Skeletal muscle cell (primary cell): Measurements from ENCODE around the gene LGALS9C.
"Not testable (repeated sequence)": the region's sequence is repeated elsewhere in the genome, so short reads cannot be mapped to it uniquely, and the experiment has no call there.

Experiments used
- DNase-seq: peaks from one replicate; pipeline ENCODE4 v3.0.0-alpha.2; 2010; ENCODE audit warnings: low read depth
- H3K4me3 ChIP-seq: 2 replicates; pipeline ENCODE4 v1.5.1; 2011; ENCODE audit warnings: low read depth, mild to moderate bottlenecking, control low read depth, low read length, moderate library complexity

The LGALS9C gene

DNA sequence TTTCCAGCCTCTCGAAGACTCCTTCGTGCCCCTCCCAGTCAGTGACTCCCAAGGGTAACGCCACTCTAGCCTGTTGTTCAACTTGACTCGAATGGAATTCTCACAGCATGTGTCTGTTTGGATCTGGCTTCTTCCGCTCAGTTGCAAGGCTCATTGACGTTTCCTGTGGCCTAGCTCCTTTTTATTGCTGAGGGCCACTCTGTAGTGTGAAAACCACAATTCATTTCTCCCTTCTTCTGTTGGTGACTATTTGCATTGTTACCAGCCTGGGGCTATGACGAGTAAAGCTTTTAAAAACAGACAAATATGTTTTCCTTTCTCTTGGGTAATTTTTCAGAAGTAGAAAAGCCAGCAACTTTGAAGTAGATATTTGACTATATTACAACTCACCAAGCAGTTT lies 1.8 kb upstream of the LGALS9C start:
- not testable (repeated sequence) for DNase-seq, H3K4me3 ChIP-seq

DNA sequence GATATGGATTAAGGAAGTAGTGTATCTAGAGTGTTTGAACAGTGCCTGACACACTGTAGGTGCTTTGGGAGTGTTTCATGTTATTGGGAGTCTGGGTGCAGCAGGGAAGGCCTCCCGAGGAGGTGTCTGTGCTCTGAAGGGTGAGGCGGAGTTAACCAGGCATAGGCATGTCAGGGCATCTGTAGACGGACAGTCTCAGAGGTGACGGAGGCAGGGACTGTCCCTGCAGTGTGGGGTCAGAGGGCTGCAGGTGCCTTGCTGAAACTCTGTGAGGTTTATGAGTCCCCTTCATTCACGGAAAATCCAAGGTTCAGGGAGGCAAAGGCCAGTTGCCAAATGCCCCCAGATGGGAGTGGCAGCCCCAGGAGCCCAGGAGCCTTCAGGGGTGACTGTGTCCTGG lies 778 bp downstream of the LGALS9C start:
- not testable (repeated sequence) for DNase-seq, H3K4me3 ChIP-seq

DNA sequence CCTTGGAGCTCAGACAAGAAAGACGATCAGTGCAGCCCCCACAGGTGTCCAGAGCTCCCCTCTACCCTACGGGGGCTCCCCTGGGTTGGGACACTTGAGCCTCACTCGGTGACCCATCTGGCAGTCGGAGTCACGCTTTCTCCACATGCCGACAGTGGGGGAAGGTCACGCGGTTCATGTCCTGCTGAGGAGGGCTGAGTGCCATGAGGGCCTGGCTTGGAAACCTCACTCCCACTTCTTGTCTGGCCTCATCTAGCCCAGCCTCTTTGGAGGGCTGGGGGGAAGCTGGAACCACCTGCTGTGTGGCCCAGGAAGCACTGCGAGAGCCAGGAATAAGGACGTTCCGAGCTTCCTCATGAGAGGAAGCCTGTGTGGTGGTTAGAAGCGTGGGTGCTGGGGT lies 1.8 kb downstream of the LGALS9C start:
- not testable (repeated sequence) for H3K4me3 ChIP-seq, DNase-seq

DNA sequence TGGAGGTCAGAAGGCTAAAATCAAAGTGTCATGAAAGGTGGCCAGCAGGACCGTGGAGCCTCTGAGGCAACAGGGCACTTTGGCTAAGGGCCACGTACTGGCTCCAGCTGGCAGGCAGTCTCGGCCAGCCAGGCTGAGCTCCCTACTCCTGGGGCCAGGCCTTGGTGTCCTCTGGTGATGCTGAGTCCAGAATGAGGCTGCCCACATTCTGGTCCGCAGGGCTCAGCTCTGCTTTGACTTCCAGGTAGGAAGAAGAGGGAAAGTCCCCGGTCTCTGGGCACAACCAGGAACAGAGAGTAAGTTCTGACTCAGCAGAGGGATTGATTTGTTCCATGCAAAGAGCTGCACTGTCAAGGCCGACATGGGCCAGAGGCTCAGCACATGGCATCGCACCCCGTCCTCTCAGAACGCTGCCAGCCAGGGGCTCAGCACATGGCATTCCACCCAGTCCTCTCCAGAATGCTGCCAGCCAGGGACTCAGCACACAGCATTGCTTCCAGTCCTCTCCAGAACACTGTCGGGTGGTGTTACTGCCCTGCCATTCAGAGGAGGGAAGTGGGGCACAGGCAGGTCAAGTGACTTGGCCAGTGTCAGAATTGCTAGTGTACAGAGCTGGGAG lies 2.5 kb downstream of the LGALS9C start:
- H3K4me3 ChIP-seq, DNase-seq: not testable (repeated sequence)

DNA sequence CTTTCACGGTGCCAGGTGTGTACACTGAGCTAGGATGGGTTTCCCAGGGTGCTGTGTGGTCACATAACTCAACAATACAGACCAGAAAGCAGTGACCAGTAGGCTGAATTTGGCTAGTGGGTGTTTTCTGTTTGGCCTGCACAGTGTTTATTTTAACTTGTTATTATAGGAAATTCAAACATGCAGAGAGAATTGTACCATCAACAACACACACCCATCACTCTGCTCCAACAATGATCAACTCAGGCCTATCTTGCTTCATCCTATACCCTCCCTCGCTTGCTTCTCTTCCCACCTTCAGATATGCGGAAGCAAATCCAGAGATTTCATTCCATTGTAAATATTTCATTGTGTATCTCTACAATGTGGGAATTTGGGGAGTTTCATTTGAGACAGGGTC lies 5.2 kb downstream of the LGALS9C start:
- H3K4me3 ChIP-seq, DNase-seq: not testable (repeated sequence)

DNA sequence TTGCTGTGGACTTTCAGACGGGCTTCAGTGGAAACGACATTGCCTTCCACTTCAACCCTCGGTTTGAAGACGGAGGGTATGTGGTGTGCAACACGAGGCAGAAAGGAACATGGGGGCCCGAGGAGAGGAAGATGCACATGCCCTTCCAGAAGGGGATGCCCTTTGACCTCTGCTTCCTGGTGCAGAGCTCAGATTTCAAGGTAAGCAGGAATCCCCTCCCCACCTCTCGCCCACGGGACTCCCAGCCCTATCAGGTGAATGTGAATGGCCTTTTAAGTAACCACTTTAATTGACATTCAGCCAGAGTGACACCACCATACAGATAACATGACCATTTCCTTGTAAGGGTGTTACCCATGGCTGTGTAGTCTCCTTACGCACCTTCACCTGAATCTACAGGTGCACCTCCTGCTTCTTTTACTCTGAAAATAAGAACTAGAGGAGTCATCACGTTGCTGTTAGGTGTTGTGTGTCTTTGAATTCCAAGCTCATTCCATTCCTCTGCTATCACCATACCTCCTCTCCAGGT lies 9.4 kb downstream of the LGALS9C start:
- H3K4me3 ChIP-seq, DNase-seq: not testable (repeated sequence)

DNA sequence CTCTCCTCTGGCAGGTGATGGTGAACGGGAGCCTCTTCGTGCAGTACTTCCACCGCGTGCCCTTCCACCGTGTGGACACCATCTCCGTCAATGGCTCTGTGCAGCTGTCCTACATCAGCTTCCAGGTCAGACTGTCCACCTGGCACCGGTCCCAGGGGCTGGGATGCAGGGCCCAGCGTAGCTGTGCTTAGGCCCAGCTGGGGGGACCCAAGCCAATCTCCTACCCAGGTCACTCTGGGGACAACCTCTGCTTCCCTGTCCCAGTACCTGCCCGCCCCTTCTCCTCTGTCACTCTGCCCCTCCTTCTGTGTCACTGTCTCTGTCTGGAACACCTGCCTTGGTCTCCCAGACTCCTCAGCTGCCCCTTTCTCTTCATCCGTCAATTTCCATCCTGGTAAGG lies 11.0 kb downstream of the LGALS9C start:
- DNase-seq: not testable (repeated sequence)

DNA sequence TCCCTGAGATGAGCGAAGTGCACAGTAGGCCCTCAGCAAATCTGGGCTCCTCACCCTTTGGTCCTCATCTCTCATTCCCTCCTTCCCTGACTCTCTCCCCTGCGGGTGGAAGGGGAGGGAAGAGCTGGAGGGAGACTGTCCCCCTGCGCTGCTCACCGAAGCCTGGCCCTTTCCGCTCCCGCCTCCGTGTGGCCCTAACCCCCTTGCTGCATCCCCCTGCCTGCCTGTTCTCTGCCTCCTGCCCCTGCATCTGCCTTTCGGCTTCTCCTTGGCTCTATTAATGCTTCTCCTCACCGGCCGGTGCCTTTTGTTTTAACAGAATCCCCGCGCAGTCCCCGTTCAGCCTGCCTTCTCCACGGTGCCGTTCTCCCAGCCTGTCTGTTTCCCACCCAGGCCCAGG lies 12.0 kb downstream of the LGALS9C start:
- H3K4me3 ChIP-seq, DNase-seq: not testable (repeated sequence)

More for the DNA sequence above, 11.0 kb downstream of the LGALS9C start:
- H3K4me3 ChIP-seq: not testable (repeated sequence)

DNA sequence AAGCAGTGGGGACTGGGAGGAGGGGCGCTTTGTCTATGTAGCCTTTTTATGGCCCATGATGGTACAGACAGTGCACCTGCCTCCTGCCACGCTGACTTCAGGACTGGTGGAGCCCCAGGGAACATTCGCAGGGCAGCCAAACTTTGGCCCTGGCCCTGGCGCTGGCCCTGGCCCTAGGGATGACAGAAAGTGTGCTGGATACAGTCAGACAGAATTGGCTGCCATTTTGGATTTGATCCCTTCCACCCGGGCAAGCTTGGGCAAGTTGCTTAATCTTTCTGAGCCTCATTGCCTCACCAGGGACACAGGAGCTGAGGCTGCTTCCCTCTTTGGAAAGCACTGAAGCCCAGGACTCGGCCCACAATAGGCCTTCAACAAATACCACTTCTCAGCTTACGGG lies 13.4 kb downstream of the LGALS9C start:
- not testable (repeated sequence) for H3K4me3 ChIP-seq, DNase-seq

DNA sequence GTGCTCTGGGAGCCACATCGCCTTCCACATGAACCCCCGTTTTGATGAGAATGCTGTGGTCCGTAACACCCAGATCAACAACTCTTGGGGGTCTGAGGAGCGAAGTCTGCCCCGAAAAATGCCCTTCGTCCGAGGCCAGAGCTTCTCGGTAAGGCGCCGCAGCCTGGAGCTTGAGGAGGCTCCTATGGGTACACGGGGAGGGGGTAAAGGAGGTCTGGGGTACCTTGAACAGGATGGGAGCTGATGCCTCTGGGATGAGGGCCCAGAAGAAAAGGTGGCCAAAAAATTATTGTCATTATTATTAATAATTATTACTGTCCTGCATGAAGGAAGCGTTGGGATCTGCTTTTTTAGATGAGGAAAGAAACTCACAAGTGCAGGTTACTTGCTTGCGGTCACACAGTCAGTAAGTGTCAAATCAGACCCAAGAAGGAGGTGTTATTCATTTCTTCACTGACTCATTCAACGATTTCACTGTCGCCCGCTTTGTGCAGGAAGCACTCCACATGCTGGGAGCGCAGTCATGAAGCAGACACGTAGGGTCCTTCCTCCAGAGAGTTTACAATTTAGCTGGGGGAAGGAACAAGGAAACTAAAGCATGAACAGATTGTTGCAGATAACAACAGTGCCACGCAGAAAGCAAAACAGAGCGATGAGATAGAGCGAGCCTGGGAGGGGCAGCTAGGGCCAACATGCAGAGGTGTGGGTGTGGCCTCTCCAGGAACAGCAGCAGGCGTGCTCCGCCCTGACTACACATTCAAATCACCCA lies 16.3 kb downstream of the LGALS9C start:
- not testable (repeated sequence) for DNase-seq, H3K4me3 ChIP-seq

DNA sequence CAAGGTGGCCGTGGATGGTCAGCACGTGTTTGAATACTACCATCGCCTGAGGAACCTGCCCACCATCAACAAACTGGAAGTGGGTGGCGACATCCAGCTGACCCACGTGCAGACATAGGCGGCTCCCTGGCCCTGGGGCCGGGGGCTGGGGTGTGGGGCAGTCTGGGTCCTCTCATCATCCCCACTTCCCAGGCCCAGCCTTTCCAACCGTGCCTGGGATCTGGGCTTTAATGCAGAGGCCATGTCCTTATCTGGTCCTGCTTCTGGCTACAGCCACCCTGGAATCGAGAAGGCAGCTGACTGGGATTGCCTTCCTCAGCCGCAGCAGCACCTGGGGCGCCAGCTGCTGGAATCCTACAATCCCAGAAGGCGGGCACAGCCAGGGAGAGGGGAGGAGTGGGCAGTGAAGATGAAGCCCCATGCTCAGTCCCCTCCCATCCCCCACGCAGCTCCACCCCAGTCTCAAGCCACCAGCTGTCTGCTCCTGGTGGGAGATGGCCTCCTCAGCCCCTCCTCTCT lies 17.7 kb downstream of the LGALS9C start:
- DNase-seq, H3K4me3 ChIP-seq: not testable (repeated sequence)

DNA sequence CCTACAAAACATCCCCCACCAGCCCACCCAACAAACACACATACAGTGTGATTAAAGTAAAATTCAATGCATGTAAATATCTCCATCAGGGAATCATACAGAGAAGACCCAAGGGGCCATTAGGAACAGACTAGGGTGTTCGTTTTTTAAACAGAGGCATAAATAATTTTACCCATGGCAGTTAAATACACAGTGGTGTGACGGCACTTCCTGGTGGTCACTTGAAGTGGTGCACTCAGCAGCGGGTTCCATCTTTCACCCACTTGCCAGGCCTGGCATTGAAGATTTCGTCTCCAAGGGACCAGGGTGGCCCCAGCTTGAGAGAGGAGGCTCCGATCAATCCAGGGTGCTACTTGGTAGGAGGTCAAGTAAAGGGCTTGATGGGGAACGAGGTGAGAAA lies 20.5 kb downstream of the LGALS9C start:
- H3K4me3 ChIP-seq, DNase-seq: not testable (repeated sequence)

DNA sequence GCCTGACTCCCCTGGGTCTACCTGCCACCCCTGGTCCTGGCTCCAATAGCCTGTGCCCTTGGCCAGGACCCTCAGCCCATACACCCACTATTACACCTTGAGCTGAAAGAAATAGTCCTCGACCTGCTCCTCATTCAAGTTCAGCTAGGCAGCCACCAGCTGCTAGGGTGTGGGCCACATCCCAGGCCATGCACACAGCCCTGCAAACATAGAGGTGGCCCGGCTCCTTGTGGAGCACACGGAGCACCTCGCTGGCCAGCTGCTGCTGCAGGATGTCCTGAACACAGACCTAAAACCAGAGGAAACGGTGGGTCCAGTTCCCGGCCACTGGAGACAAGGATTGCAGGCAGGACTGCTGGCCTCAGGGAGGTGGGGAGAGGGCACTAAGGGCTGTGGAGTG lies 22.5 kb downstream of the LGALS9C start:
- H3K4me3 ChIP-seq, DNase-seq: not testable (repeated sequence)

DNA sequence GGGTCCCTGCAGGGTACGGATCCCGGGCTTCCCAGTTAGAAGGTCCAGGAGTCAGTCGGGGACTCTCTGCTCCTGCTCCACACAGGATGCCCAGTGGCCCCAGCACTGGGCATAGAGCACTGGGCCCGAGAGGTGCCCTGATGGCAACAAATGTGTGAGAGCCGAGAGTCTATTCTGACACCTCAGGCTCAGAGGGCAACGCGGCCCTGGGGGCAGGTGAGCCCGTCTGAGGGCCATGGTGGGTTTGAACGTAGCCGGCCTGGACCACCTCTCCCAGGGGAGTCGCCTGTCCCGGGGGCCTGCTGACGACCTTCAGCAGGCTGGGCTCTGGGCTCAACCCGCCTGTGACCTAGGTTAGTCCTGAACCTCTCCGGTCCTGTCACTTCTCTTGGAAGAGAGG lies 23.2 kb downstream of the LGALS9C start:
- not testable (repeated sequence) for DNase-seq, H3K4me3 ChIP-seq

DNA sequence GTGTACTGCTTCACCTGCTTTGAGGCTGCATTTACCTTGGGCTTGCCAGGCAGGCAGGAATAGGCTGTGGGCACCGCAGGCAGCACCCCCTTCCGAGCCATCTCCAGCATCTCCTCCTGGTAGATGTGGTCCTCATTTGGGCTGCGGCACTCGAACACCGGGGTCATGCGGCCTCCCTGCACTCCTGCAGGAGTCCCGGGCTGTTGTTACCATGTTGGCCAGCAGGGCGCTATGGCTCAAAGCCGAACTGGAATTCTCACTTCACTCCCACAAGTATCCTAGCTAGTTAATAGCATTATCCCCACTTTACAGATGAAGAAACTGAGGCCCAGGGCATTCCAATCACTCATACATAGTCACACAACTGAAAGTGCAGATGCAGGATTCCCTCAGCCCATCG lies 23.7 kb downstream of the LGALS9C start:
- not testable (repeated sequence) for H3K4me3 ChIP-seq, DNase-seq

DNA sequence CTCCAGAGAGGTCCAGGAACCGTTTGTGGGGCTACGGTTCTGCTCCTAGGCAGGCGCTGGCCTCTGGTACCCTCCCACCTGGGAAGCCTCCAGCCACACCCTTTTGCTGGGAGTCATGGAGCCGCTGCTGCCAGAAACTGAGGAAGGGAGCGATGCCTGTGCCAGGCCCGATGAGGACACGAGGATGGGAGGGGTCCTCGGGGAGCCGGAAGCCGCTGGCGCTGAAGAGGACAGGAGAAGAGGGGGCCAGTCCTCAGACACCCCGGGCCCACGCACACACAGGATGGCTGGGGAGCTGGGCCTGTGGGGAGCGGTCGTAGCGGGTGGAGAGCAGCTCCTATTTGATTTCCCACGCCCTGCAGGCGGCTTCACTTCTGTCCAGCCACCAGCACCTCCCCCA lies 24.2 kb downstream of the LGALS9C start:
- not testable (repeated sequence) for H3K4me3 ChIP-seq, DNase-seq

DNA sequence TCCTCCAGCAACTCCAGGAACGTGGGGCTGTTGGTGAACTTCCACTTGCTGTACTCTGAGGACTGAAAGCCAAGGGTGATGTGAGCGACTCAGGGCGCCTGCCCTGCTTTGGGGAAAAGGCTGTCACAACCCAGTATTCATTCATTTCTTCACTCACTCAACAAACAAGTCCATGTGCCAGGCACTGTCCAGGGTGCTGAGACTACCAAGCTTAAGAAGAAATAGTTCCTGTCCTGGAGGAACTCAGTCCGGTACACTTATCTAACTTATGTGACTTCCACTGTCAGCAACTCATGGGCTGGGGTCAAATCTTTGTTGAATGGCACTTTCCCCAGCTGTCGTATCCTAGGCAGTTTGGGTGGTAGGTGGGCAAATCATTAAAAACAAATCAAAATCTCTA lies 26.6 kb downstream of the LGALS9C start:
- not testable (repeated sequence) for DNase-seq

DNA sequence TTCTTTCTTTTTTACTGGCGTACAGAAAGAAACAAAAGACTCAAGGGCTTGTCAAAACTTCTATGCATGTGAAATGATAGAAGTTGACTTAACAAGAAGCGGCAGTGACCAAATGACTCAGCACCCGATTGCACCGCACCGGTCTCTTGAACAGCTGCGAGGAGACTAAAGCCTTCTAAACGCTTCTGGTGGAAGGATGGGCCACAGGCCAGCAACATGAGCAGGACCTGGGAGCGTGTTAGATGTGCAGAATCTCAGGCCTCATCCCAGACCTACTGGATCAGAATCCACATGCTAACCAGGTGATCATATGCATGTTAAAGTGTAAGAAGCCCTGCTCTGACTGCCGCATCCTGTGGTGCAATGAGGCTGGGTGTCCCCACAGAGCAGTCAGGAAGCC lies 31.1 kb downstream of the LGALS9C start:
- not testable (repeated sequence) for DNase-seq, H3K4me3 ChIP-seq

More for the DNA sequence above, 26.6 kb downstream of the LGALS9C start:
- H3K4me3 ChIP-seq: not testable (repeated sequence)

DNA sequence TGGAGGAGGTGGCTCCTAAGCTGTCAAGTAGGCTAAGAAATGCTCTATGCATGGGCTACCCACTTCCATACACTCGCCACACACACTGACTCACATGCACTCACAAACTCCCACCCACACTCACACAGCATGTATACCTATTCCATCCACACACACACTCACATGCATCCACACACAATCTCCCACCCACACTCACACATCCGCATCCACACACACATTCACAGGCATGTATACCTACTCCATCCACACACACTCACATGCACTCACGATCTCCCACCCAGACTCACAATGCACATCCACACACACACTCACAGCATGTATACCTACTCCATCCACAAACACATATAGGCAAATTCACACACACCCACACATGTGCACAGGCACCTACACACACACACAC lies 32.1 kb downstream of the LGALS9C start:
- not testable (repeated sequence) for DNase-seq, H3K4me3 ChIP-seq

DNA sequence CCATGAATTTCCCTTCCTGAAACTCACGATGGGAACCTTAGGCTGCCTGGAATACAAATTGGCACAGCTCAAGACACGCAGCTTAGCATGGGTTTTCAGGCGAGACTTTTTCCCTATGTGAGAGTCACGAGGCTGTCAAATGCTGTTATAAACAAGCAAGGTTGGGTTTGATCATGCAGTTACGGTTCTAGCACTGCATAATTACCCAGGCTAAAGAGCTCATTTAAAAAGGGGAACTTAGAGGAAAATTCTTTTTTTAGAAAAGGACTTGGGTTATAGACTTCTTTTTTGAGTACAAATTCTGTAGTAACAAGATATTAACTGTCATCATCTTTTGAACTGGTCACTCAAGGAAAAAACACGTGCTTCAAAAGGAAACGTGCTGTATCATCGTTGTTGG lies 44.5 kb downstream of the LGALS9C start:
- DNase-seq, H3K4me3 ChIP-seq: not testable (repeated sequence)
